ENCODE measurements around the gene KLK12.

GRCh38 chr19:51044327-51044726 lies 9.5 kb upstream of the KLK12 start:
- TF ChIP-seq, protein P1, sequence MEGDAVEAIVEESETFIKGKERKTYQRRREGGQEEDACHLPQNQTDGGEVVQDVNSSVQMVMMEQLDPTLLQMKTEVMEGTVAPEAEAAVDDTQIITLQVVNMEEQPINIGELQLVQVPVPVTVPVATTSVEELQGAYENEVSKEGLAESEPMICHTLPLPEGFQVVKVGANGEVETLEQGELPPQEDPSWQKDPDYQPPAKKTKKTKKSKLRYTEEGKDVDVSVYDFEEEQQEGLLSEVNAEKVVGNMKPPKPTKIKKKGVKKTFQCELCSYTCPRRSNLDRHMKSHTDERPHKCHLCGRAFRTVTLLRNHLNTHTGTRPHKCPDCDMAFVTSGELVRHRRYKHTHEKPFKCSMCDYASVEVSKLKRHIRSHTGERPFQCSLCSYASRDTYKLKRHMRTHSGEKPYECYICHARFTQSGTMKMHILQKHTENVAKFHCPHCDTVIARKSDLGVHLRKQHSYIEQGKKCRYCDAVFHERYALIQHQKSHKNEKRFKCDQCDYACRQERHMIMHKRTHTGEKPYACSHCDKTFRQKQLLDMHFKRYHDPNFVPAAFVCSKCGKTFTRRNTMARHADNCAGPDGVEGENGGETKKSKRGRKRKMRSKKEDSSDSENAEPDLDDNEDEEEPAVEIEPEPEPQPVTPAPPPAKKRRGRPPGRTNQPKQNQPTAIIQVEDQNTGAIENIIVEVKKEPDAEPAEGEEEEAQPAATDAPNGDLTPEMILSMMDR (IDR thresholded peaks at IDR 0.05), result no peak
- TF ChIP-seq POLR2AphosphoS5 (IDR thresholded peaks at IDR 0.05) (no peak), POLR2A (IDR thresholded peaks at IDR 0.05) (no peak), EP300 (IDR thresholded peaks at IDR 0.05) (no peak)

Data from upper lobe of left lung (tissue), 4 donors.